Measurements from ENCODE around the gene COL5A1.

DNA sequence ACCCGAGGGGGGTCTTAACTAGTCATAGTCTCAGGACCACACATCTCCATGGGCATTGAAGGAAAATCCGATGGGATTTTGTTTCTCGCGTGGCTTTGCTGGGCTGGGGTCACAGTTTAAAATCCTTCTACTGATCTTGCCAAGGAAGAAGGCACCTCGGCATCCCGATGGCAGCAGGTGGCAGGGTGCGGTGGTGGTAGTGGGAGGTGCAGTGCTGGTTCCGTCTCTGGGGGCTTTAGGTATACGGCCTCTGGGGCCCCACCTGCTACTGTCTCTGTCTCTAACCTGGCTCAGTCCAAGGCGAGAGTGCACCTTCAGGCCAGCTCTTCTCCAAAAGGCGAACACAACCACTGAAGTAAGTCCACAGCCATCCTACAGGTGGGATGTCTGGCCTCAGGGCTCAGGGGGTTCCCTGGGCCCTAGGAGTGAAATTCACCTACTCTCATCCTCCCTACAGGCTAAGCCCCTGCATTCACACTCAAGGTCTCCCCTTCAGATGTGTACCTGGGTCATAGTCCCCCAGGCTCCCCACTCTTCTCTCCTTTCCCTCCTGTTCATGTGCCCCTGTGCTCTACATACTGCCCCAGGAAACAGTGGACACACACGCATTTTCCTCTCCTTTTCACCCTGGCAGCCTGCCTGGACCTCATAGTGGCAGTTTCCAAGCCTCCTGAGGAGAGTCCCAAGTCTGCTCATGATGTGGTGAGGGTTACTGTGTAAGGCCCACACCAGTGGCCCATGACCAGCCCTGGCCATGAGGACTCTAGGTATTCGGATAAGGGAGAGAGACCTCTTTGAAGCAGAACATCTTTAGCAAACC, 238.3 kb downstream of the COL5A1 start:
- TF ChIP-seq, protein P1, sequence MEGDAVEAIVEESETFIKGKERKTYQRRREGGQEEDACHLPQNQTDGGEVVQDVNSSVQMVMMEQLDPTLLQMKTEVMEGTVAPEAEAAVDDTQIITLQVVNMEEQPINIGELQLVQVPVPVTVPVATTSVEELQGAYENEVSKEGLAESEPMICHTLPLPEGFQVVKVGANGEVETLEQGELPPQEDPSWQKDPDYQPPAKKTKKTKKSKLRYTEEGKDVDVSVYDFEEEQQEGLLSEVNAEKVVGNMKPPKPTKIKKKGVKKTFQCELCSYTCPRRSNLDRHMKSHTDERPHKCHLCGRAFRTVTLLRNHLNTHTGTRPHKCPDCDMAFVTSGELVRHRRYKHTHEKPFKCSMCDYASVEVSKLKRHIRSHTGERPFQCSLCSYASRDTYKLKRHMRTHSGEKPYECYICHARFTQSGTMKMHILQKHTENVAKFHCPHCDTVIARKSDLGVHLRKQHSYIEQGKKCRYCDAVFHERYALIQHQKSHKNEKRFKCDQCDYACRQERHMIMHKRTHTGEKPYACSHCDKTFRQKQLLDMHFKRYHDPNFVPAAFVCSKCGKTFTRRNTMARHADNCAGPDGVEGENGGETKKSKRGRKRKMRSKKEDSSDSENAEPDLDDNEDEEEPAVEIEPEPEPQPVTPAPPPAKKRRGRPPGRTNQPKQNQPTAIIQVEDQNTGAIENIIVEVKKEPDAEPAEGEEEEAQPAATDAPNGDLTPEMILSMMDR (IDR thresholded peaks at IDR 0.05) = no peak
- no peak for TF ChIP-seq POLR2A (IDR thresholded peaks at IDR 0.05)
